ENCODE results near the gene RUNX3. TPM values are rescaled to one million over a fixed set of nuclear protein-coding genes. Genes with fewer than 3 reads are reported as not detected.

Gene RUNX3
- total RNA-seq, 1 experiment from 2014 or later, result 0.33 TPM

GRCh38 chr1:24931146-24931467, 1.0 kb upstream of the RUNX3 start:
- no peak overlapping the region for H3T11ph ChIP-seq (ENCODE audit: low read length)
- no peaks in the 10 kb centered on the region for H4K20me1 ChIP-seq (ENCODE audit: control insufficient read depth, insufficient read depth, insufficient read length)
- no peaks in the 10 kb centered on the region for H3K79me2 ChIP-seq (ENCODE audit: insufficient read depth, low read length)
- peaks cover 63% of the 10 kb centered on the region for H3K27me3 ChIP-seq (ENCODE audit: insufficient read depth, low read length)
- no peaks in the 10 kb centered on the region for H3K79me1 ChIP-seq (ENCODE audit: insufficient read depth, low read depth, low read length, poor library complexity, severe bottlenecking)
- H4K91ac ChIP-seq (ENCODE audit: insufficient read length, low read depth, low read length), result no peak overlapping the region
- Mint-ChIP-seq H3K4me3 (peak overlapping the region; percentile 44 to 77), H3K9me3 (peaks cover 2 to 3% of the 10 kb centered on the region in 2 experiments; a peak in 2 of 5 replicates), H3K36me3 (ENCODE audit: insufficient read depth in 1 of 3, low read depth in 3 of 3) (no peaks in the 10 kb centered on the region; a peak in 1 of 7 replicates), H3K27me3 (ENCODE audit: low read depth) (peaks cover 90% of the 10 kb centered on the region), H3K27ac (no peak overlapping the region), H3K4me1 (peaks cover 49 to 75% of the 10 kb centered on the region in 2 experiments)
- no peak overlapping the region for H2BK120ac ChIP-seq (ENCODE audit: low read depth, low read length, poor library complexity, severe bottlenecking)
- H2BK20ac ChIP-seq (ENCODE audit: low read depth, low read length, poor library complexity, severe bottlenecking), result no peak overlapping the region
- no peak overlapping the region for H2BK15ac ChIP-seq (ENCODE audit: low read depth, low read length)
- H3K18ac ChIP-seq (ENCODE audit: insufficient read length, low read depth, low read length), result no peak overlapping the region
- no peak for DNase-seq
- peak overlapping the region; percentile 45 for H3K4me2 ChIP-seq (ENCODE audit: insufficient read depth, insufficient read length, low read length)
- no peak overlapping the region for H4K5ac ChIP-seq (ENCODE audit: insufficient read length, low read depth, low read length)
- H3K14ac ChIP-seq (ENCODE audit: insufficient read depth, low read length), result no peak overlapping the region; the same call in 1 of the 2 replicates
- H2AFZ ChIP-seq (ENCODE audit: low read length), result no peak overlapping the region
- H3K9ac ChIP-seq (ENCODE audit: extremely low read depth, insufficient read length, low read length), result no peak overlapping the region
- H3K56ac ChIP-seq (ENCODE audit: insufficient read length, low read depth, low read length), result no peak overlapping the region
- H3K9me3 ChIP-seq (ENCODE audit: control insufficient read depth, low read depth, low read length), result no peaks in the 10 kb centered on the region
- no peak overlapping the region for H4K8ac ChIP-seq (replicated peaks; ENCODE audit: insufficient read length, low read depth, low read length)
- no peak overlapping the region for H3K27ac ChIP-seq (ENCODE audit: insufficient read length, low read depth, low read length)
- no peak overlapping the region for H2AK5ac ChIP-seq (ENCODE audit: insufficient read length, low read length)
- H2BK12ac ChIP-seq (ENCODE audit: insufficient read length, low read depth, low read length), result no peak overlapping the region
- peaks cover 22% of the 10 kb centered on the region for H3K23me2 ChIP-seq (ENCODE audit: insufficient read length, low read depth, low read length, poor library complexity, severe bottlenecking)
- H3K4ac ChIP-seq (ENCODE audit: low read depth, low read length), result no peak overlapping the region
- WGBS (ENCODE audit: extremely low coverage, insufficient read length, low lambda C conversion rate), result no CpG with 5 or more reads among the region's 21 CpGs
- no peak overlapping the region for H2BK5ac ChIP-seq (ENCODE audit: insufficient read length, low read length)
- H3K23ac ChIP-seq (ENCODE audit: insufficient read length, low read depth, low read length), result no peak overlapping the region
- no peak for TF ChIP-seq CTCF (conservative IDR thresholded peaks at IDR 0.05)
- peaks cover 5% of the 10 kb centered on the region; the same call in 1 of the 2 replicates for H3K4me1 ChIP-seq (ENCODE audit: insufficient read depth, low read length)

Measured in H9 (cell line).